Gastrocnemius medialis (tissue), 4 donors: Measurements from ENCODE around the gene TMC8. TPM values are rescaled to one million over a fixed set of nuclear protein-coding genes. Genes with fewer than 3 reads are reported as not detected.
A peak's percentile ranks its signal among the peaks of the same experiment; 100 is the strongest.

ENCODE experiments used
- ATAC-seq, 2 donors: fragments of 150-250 bp; one replicate each; pipeline ENCODE4 v1.9.1; 2016
- DNase-seq, 2 donors: peaks; one replicate each; pipeline ENCODE4 v3.0.0-alpha.2; 2019
- H3K27ac ChIP-seq, 4 donors: fragments of 200-600 bp; sonication (generic); 1 replicate in 1 of 4; 2 replicates in 3 of 4; pipeline ENCODE4 v1.5.1; 2016 to 2018; ENCODE audit warnings: mild to moderate bottlenecking in 2 of 4, moderate library complexity in 1 of 4
- H3K27me3 ChIP-seq, 3 donors: fragments of 200-600 bp; sonication (generic) in 2 of 3; 1 replicate in 1 of 3; 2 replicates in 2 of 3; pipeline versions ENCODE4 v1.5.1 to v1.6.0; 2016 to 2019; ENCODE audit warnings: mild to moderate bottlenecking in 1 of 3, moderate library complexity in 1 of 3
- H3K36me3 ChIP-seq, 2 donors: fragments of 200-600 bp; sonication (generic) in 1 of 2; one replicate each; pipeline ENCODE4 v1.5.1; 2017 to 2018
- H3K4me1 ChIP-seq, 2 donors: fragments of 200-600 bp; sonication (generic) in 1 of 2; one replicate each; pipeline ENCODE4 v1.5.1; 2016 to 2017; ENCODE audit warnings: mild to moderate bottlenecking in 2 of 2
- H3K4me3 ChIP-seq, 4 donors: fragments of 200-600 bp; sonication (generic) in 3 of 4; 1 replicate in 1 of 4; 2 replicates in 3 of 4; pipeline ENCODE4 v1.5.1; 2016 to 2019; ENCODE audit warnings: mild to moderate bottlenecking in 2 of 4
- H3K9me3 ChIP-seq, 3 donors: fragments of 200-600 bp; sonication (generic) in 2 of 3; 1 replicate in 1 of 3; 2 replicates in 2 of 3; pipeline ENCODE4 v1.5.1; 2016 to 2019
- CTCF ChIP-seq, 5 experiments: fragments of 450-650 bp in 3 of 5; fragments of 200-600 bp in 2 of 5; sonication (generic) in 2 of 5; IDR thresholded peaks in 4 of 5; conservative IDR thresholded peaks in 1 of 5; 1 replicate in 4 of 5; 2 replicates in 1 of 5; pipeline ENCODE4 v1.5.1; 2016 to 2019; ENCODE audit warnings: antibody characterized with exemption in 5 of 5, mild to moderate bottlenecking in 3 of 5, moderate library complexity in 3 of 5
- POLR2A ChIP-seq, 2 donors: fragments of 450-650 bp; IDR thresholded peaks; one replicate each; pipeline ENCODE4 v1.6.1; 2017; ENCODE audit warnings: antibody characterized with exemption in 2 of 2, mild to moderate bottlenecking in 2 of 2, moderate library complexity in 2 of 2
- in situ Hi-C, 4 donors: fragments of 200-750 bp; cut with MboI; loops; one replicate each; pipeline versions ENCODE4 v1.15.0 to v1.8.0; 2017; ENCODE audit warnings: low sequenced_read_pairs in 4 of 4
- intact Hi-C: fragments of 100-400 bp; cut with DNase I; formaldehyde crosslinking; loops from one replicate; pipeline ENCODE4 v1.15.1; 2023; ENCODE audit warnings: low total_unique reads
- total RNA-seq, 4 donors: library from RNA; depleted of rRNA; stranded (reverse); fragments of >200 nt; gene quantifications; one replicate each; pipeline versions ENCODE4 v1.1.0 to v1.2.3, GENCODE V29; 2016

Gene TMC8
- total RNA-seq, 4 donors from 2014 or later: 0.18 to 1.6 (median 0.65) TPM; not detected in 1

- in situ Hi-C loops: loop anchor here in 2 of 4 donors (5.0 to 10.0 kb wide), 3 partner anchors 66 to 134 kb away; partner anchors contain the start of genes AFMID (in 1 of the 2) and TK1 (in 1 of the 2)
- ATAC-seq (peak; percentile 8 to 10), DNase-seq (no peak)
- intact Hi-C loops: no loop called here
- H3K36me3 ChIP-seq: no peaks in the 10 kb centered on the region
- peaks cover 25 to 31% of the 10 kb centered on the region in 2 donors for H3K4me1 ChIP-seq
- H3K27me3 ChIP-seq: no peaks in the 10 kb centered on the region
- H3K9me3 ChIP-seq: no peaks in the 10 kb centered on the region
- TF ChIP-seq CTCF (IDR thresholded peaks at IDR 0.05 in 4 of 5, conservative IDR thresholded peaks at IDR 0.05 in 1 of 5): no peak
- TF ChIP-seq POLR2A (IDR thresholded peaks at IDR 0.05): no peak
- peak overlapping the region; percentile 76 to 85 (median 82) for H3K27ac ChIP-seq
- H3K4me3 ChIP-seq: no peak overlapping the region
These were observed 19.4 kb upstream of the TMC8 start for GRCh38 chr17:78111016-78111726.

DNA sequence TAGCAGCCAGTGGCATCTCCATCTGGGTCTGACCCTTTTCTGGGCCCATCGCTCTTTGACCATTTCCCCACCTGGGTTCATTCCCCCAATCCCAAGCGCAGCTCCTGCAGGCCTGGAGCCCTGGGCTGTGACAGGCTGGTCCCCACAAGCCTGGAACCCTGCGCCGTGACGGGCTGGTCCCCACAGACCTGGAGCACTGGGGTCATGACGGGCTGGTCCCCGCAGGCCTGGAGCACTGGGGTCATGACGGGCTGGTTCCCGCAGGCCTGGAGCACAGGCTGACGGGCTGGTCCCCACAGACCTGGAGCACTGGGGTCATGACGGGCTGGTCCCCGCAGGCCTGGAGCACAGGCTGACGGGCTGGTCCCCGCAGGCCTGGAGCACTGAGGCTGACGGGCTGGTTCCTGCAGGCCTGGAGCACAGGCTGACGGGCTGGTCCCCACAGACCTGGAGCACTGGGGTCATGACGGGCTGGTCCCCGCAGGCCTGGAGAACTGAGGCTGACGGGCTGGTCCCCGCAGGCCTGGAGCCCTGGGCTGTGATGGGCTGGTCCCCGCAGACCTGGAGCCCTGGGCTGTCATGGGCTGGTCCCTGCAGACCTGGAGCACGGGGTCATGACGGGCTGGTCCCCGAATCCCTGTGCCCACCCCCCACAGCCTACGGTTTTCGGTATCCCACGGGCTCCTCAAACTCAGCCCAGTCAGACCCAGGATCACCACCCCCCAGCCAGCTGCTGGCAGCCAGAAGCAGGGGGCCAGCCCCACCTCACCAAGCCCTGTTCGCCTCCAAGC is 18.6 kb upstream of the TMC8 start:
- ATAC-seq (no peak), DNase-seq (no peak)
- in situ Hi-C loops (loop anchor here in 2 of 4 donors (5.0 to 10.0 kb wide), 3 partner anchors 65 to 133 kb away; partner anchors contain the start of genes AFMID (in 1 of the 2) and TK1 (in 1 of the 2)), intact Hi-C loops (loop anchor here (1.0 to 2.0 kb wide), 3 partner anchors 23 to 139 kb away; no protein-coding TSS in a partner anchor)
- Histone ChIP-seq H3K36me3 (no peaks in the 10 kb centered on the region), H3K27ac (peak overlapping the region in 3 of 4 donors; percentile 82 to 85 (median 82)), H3K9me3 (no peaks in the 10 kb centered on the region), H3K4me3 (no peak overlapping the region), H3K4me1 (peaks cover 25 to 31% of the 10 kb centered on the region in 2 donors), H3K27me3 (no peaks in the 10 kb centered on the region)
- TF ChIP-seq CTCF (IDR thresholded peaks at IDR 0.05 in 4 of 5, conservative IDR thresholded peaks at IDR 0.05 in 1 of 5): no peak
- no peak for TF ChIP-seq POLR2A (IDR thresholded peaks at IDR 0.05)

GRCh38 chr17:78112518-78113471 is 17.8 kb upstream of the TMC8 start:
- Histone ChIP-seq H3K27ac (peak overlapping the region in 1 of 4 donors; percentile 82), H3K36me3 (no peaks in the 10 kb centered on the region), H3K4me3 (no peak overlapping the region), H3K9me3 (no peaks in the 10 kb centered on the region), H3K4me1 (peaks cover 25 to 31% of the 10 kb centered on the region in 2 donors), H3K27me3 (no peaks in the 10 kb centered on the region)
- peak in 1 of 2 donors; percentile 73 for DNase-seq
- intact Hi-C loops (loop anchor here (1.0 to 2.0 kb wide), 3 partner anchors 22 to 139 kb away; no protein-coding TSS in a partner anchor), in situ Hi-C loops (loop anchor here in 2 of 4 donors (5.0 to 10.0 kb wide), 3 partner anchors 65 to 132 kb away; partner anchors contain the start of genes AFMID (in 1 of the 2) and TK1 (in 1 of the 2))
- TF ChIP-seq CTCF (IDR thresholded peaks at IDR 0.05 in 4 of 5, conservative IDR thresholded peaks at IDR 0.05 in 1 of 5): peak; percentile 97 to 100 (median 99)
- no peak for TF ChIP-seq POLR2A (IDR thresholded peaks at IDR 0.05)
- ATAC-seq: peak; percentile 21 to 32
